CD4-positive, alpha-beta T cell treated with Interleukin-12 subunit alpha and Interleukin-12 subunit beta, for 1 hour (primary cell): ENCODE results near the gene DKKL1.

Experiments used
- DNase-seq: peaks from one replicate; pipeline ENCODE4 v3.0.0-alpha.2; 2020

Gene DKKL1

GRCh38 chr19:49338023-49338677 lies 25.5 kb upstream of the DKKL1 start:
- no peak for DNase-seq

DNA sequence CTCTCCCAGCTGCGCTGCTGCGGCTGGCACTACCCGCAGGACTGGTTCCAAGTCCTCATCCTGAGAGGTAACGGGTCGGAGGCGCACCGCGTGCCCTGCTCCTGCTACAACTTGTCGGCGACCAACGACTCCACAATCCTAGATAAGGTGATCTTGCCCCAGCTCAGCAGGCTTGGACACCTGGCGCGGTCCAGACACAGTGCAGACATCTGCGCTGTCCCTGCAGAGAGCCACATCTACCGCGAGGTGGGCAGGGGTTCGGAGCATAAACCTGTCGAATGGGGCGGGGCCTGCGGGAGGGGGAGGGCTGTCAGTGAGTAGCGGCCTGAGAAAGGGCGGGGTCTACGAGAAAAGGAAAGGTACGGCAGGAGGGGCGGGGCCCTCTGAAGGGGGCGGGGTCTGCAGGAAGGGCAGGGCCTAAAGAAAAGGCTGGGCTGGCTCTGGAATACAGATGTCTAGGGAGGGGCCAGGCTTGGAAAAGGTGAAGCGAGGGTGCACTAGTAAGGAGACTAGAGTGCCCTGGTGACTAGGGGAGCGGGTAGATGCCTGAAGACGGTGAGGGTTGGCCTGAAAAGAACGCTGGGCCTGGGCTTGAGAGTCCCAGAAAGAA lies 24.9 kb upstream of the DKKL1 start:
- DNase-seq: no peak

DNA sequence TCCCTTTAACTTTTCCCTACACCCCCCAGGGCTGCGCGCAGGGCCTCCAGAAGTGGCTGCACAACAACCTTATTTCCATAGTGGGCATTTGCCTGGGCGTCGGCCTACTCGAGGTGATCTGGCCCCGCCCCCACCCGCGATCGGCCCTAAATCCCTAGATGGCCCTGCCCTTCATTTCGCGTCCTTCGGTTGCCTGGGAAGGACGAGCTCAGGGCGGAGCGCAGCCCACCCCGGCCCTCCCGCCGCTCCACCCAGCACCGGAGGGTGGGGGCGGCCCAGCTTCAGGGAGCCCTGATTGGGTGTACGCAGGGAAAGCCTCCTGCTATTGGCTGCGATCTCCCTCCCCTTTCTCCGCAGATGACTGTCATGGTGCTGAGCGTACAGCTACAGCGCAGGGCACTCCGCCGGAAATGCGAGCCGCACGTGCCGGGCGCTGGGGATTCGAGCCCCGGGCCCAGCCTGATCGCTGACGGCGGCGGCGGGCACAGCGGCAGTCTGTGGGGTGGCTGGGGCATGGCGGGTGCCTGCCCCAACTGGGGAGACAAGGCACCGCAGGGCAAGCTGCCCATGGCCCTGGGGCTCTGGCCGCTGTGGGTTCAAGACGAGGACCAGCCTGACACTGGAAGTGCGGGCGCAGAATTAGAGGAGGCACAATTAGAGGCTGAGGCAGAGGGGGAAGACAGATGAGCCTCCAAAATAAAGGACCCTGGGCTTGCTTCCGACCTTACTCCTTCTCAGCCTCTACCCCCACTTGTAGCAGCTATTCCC lies 24.2 kb upstream of the DKKL1 start:
- DNase-seq: no peak

- peak; percentile 29 for DNase-seq
These were observed 23.4 kb upstream of the DKKL1 start for GRCh38 chr19:49340069-49340864.

GRCh38 chr19:49340865-49341718 lies 22.6 kb upstream of the DKKL1 start:
- no peak for DNase-seq

GRCh38 chr19:49342291-49342721 lies 21.4 kb upstream of the DKKL1 start:
- DNase-seq: no peak

DNA sequence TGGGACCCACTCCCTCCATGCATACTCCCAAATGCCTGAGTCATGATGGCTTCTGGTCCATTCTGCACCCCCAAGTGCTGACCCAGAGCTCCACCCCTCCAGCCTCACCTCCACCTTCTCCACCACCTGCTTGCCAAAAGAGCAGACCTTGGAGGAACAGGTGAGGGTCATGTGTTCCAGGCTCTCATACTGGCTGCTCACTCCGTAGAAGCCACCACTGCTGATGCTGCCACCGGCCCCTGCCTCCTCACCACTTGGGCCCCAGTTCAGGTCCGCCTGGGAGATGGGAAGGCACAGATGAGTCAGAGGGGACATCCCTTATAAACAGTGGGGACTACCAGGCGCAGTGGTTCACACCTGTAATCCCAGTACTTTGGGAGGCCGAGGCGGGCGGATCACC lies 20.6 kb upstream of the DKKL1 start:
- DNase-seq: no peak

- no peak for DNase-seq
These were observed 18.9 kb upstream of the DKKL1 start for GRCh38 chr19:49344505-49345423.

GRCh38 chr19:49347191-49347590 lies 16.5 kb upstream of the DKKL1 start:
- DNase-seq: no peak

DNA sequence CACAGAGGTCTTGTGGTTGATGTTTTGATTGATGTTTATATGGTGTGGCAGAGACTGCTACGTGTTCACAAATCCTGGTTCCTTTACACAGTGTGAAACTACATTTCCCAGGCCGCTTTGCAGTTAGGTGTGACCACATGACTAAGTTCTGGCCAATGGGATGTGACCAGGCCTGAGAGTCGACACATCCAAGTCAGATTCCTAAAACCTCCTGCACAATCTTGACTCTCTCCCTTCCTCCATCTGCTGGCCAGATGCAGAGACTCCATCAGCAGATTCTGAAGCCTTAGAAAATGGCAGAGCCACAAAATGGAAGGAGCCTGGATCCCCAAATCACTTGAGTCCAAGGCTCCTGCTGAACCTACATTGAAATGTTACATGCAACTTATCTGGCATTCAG lies 15.8 kb upstream of the DKKL1 start:
- peak; percentile 16 for DNase-seq

DNA sequence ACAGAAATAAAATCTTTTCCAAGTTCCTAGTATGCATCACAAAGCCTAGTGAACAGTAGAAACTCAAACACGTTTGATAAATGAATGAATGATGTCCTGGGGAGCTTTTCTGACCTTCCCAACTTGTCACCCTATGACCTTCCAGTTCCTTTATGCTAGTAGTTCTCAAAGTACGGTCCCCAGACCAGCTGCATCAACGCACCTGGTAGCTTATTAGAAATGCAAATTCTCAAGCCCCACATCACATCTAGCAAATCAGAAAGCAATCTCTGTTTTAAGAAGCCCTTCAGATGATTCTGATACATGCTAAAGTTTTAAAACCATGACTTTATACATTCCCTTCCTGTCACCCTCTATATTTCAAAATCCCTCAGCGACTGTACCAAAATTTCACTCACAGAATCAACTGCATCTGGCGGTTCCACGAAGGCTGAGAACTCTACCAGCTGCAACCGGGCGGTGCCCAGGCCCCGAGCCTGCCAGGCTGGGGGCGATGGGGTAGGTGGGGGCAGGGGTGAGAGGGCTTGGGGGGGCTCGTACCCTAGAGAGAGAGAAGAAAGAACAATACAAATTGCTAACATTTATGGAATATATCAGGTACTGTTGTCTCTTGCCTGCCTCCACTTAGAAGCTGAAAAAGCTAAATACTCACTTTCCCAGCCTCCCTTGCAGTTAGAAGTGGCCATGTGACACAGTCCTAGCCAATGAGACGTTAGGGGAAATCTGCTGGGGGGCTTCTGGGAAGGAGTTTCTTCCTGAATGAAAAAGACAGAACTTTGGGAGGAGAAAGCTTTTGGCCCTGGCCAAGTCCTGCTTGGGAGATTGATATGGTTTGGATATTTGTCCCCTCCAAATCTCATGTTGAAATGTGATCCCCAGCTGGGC lies 15.1 kb upstream of the DKKL1 start:
- no peak for DNase-seq

GRCh38 chr19:49349567-49349966 lies 14.1 kb upstream of the DKKL1 start:
- DNase-seq: no peak

DNA sequence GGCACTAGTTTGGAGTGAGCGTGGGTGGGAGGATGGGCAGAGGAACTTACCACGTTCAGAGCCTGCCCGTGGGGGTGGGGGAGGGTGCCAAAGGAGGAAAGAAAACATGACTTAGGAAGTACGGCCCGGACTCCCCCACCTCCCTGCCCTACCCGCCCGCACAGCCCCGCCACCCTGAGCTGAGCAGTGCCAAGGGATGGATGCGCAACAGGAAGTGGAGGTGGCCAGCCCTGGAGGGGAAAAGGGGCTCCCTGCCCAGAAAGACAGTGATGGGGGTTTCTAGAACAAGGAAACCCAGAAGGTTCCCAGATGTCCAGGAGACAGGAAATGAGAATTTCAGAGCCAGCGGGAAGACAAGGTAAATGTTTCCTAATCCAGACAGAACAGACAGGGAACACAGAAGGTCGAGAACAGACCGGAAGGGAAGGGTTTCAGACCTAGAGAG lies 7.7 kb upstream of the DKKL1 start:
- DNase-seq: no peak

DNA sequence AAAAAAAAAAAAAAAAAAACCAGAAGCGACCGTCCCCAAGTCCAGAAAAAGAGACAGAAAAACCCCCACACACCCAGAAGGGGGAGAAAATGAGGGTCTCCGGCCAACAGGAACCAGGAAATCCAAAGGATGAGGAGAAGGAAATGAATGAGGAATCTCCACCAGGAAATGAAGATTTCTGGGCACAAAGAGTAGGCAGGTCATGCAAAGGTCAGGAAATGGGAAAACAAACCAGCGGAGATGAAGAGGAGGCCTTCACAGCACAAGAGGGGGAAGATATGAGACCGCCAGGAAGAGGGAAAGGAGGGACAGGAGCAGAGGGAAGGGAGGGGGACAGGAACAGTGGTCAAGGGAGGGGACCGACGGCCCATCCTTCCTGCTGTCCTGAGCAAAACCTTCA lies 7.3 kb upstream of the DKKL1 start:
- DNase-seq: no peak

GRCh38 chr19:49357186-49357585 lies 6.5 kb upstream of the DKKL1 start:
- DNase-seq: no peak

DNA sequence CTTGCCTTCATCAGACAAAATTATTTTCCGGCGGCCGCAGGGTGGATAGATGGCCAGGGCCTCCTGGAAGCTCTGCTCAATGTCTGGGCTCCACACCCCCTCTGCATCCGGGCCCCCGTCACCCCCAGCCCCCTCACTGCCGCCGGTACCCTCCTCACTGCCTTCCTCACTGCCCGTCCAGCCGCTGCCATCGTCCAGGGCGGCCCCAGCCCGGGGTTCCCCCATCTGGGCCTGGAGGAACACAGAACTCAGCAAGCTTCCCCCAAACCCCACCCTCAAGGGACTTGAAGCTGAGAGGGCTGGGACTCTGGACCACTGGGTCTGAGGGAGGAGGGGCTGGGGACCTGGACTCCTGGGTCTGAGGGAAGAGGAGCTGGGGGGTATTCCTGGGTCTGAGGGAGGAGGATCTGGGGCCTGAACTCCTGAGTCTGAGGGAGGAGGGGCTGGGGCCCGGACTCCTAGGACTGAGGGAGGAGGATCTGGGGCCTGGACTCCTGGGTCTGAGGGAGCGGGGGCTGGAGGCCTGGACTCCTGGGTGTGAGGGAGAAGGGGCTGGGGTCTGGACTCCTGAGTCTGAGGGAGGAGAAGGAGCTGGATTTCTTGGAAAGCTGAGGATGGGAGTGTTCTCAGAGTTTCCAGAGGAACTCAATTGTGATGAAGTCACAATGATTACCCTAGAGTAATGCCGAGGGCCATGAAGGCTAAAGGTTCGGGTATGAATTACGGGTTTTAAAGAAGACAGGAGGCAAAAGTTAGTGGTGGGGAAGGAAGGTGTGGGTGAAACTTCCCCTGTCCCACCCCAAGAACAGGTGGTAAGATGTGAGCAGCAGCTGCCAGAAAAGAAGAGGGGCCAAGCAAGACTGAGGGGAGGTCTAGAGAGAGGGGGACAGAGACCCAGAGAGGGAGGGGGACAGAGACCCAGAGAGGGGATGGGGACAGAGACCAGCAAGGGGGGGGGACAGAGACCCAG lies 3.5 kb upstream of the DKKL1 start:
- DNase-seq: no peak

- DNase-seq: peak; percentile 18
These were observed 2.1 kb upstream of the DKKL1 start for GRCh38 chr19:49361438-49362047.
